Fibroblast of villous mesenchyme (primary cell): Measurements from ENCODE around the gene NECTIN4. TPM values are rescaled to one million over a fixed set of nuclear protein-coding genes. Genes with fewer than 3 reads are reported as not detected.

Experiments
- DNase-seq: peaks from one replicate; pipeline ENCODE4 v3.0.0-alpha.2; 2010; ENCODE audit warnings: low read depth
- H3K4me3 ChIP-seq: 2 replicates; pipeline ENCODE4 v1.5.1; 2011; ENCODE audit warnings: low read depth, mild to moderate bottlenecking, low read length
- CTCF ChIP-seq: IDR thresholded peaks from 2 replicates; pipeline ENCODE4 v1.5.1; 2012; ENCODE audit warnings: low read depth, mild to moderate bottlenecking, low read length; ENCODE audit not compliant: insufficient read depth
- total RNA-seq: library from RNA; depleted of rRNA; stranded (reverse); fragments of >200 nt; gene quantifications from 2 replicates; pipeline ENCODE4 v1.2.3, GENCODE V29; 2012

Gene NECTIN4
- total RNA-seq: 0.32 and 2.6 TPM in 2 replicates

GRCh38 chr1:161089251-161089924, at the start of gene NECTIN4:
NECTIN4 (minus strand) TSS chr1:161089558; CDS start chr1:161089296, 262 bp downstream.
- no peak within 1 kb of the TSS for H3K4me3 ChIP-seq
- DNase-seq: no peak
- TF ChIP-seq CTCF: no peak

GRCh38 chr1:161138431-161138830, 49.1 kb upstream of the NECTIN4 start:
- H3K4me3 ChIP-seq: no peak overlapping the region
- DNase-seq: no peak
- TF ChIP-seq CTCF: no peak

GRCh38 chr1:161137881-161138280, 48.5 kb upstream of the NECTIN4 start:
- H3K4me3 ChIP-seq: no peak overlapping the region
- peak; percentile 6 for DNase-seq
- TF ChIP-seq CTCF: no peak

- no peak for TF ChIP-seq CTCF
- peak overlapping the region; percentile 88 for H3K4me3 ChIP-seq
- no peak for DNase-seq
These were observed 43.9 kb upstream of the NECTIN4 start for GRCh38 chr1:161133220-161133740.

- peak; percentile 96 for DNase-seq
- peak within 1 kb of the TSS; percentile 88 for H3K4me3 ChIP-seq
- TF ChIP-seq CTCF: no peak
These were observed 43.3 kb upstream of the NECTIN4 start, which contains the start of gene DEDD for GRCh38 chr1:161132410-161133219. DEDD (minus strand) TSS chr1:161132667; CDS start chr1:161124462, 8,205 bp downstream.

GRCh38 chr1:161131523-161132409, 42.4 kb upstream of the NECTIN4 start:
- peak overlapping the region; percentile 88 for H3K4me3 ChIP-seq
- peak; percentile 39 for DNase-seq
- no peak for TF ChIP-seq CTCF
